GM12892 (cell line): ENCODE measurements around the gene NF2.

Experiments used
- POLR2A ChIP-seq: IDR thresholded peaks from 2 replicates; pipeline ENCODE4 v1.6.1; 2011; ENCODE audit warnings: low read depth, low read length, control low read depth
- POLR2AphosphoS5 ChIP-seq: IDR thresholded peaks from 2 replicates; pipeline ENCODE4 v1.6.1; 2011; ENCODE audit warnings: low read depth, low read length, control low read depth
- TAF1 ChIP-seq: IDR thresholded peaks from 2 replicates; pipeline ENCODE4 v1.6.1; 2011; ENCODE audit warnings: low read depth, mild to moderate bottlenecking, control low read depth, low read length, borderline replicate concordance

DNA sequence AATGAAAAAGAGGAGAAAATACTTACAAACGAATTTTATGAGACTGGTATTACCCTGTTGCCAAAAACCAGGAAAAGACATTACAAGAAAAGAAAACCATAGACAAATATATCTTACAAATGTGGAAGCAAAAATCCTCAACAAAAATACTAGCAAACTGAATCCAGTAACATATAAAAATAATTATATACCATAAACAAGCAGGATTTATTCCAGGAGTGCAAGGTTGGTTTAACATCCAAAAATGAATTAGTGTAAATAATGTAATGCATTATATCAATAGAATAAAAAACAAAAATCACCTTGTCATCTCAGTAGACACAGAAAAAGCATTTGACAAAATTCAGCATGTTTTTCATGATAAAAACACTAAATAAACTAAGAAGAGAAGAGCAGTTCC is 7.3 kb downstream of the NF2 start:
- TF ChIP-seq TAF1 (no peak), POLR2A (no peak), POLR2AphosphoS5 (no peak)
